Astrocyte of the spinal cord (primary cell): ENCODE measurements around the gene MTNR1B.

ENCODE experiments used
- DNase-seq: peaks from one replicate; pipeline ENCODE4 v3.0.0; 2011; ENCODE audit warnings: low read depth, low spot score
- H3K4me3 ChIP-seq: 2 replicates; pipeline ENCODE4 v1.5.1; 2011; ENCODE audit warnings: low read depth, mild to moderate bottlenecking, low read length, moderate library complexity
- CTCF ChIP-seq: IDR thresholded peaks from 2 replicates; pipeline ENCODE4 v1.5.1; 2012; ENCODE audit warnings: low read depth, mild to moderate bottlenecking, low read length, inconsistent platforms
- in situ Hi-C: cut with HindIII; loops from 2 replicates; pipeline ENCODE4 v1.10.0; 2017; ENCODE audit warnings: low sequenced_read_pairs

MTNR1B gene

GRCh38 chr11:92969634-92970347, at the start of gene MTNR1B:
MTNR1B (plus strand) TSS chr11:92969651; CDS start chr11:92969726, 75 bp downstream.
- H3K4me3 ChIP-seq = peak within 1 kb of the TSS; percentile 6
- DNase-seq = no peak
- in situ Hi-C loops = no loop called here
- no peak for TF ChIP-seq CTCF

- TF ChIP-seq CTCF = no peak
- in situ Hi-C loops = no loop called here
- no peak overlapping the region for H3K4me3 ChIP-seq
- no peak for DNase-seq
These were observed 49.1 kb upstream of the MTNR1B start for GRCh38 chr11:92920331-92920730.

GRCh38 chr11:92922731-92923130, 46.7 kb upstream of the MTNR1B start:
- no peak for TF ChIP-seq CTCF
- no peak overlapping the region for H3K4me3 ChIP-seq
- in situ Hi-C loops = no loop called here
- no peak for DNase-seq

- no peak for TF ChIP-seq CTCF
- no peak for DNase-seq
- in situ Hi-C loops = no loop called here
- no peak overlapping the region for H3K4me3 ChIP-seq
These were observed 40.2 kb upstream of the MTNR1B start for GRCh38 chr11:92929246-92929645.

- H3K4me3 ChIP-seq = no peak overlapping the region
- in situ Hi-C loops = no loop called here
- DNase-seq = no peak
- no peak for TF ChIP-seq CTCF
These were observed 39.8 kb upstream of the MTNR1B start for GRCh38 chr11:92929653-92930052.

GRCh38 chr11:92931746-92932422, 37.6 kb upstream of the MTNR1B start:
- TF ChIP-seq CTCF = no peak
- DNase-seq = no peak
- in situ Hi-C loops = no loop called here
- H3K4me3 ChIP-seq = no peak overlapping the region
